Measurements from ENCODE around the gene FLRT2.

- TF ChIP-seq CTCF (IDR thresholded peaks at IDR 0.05) (no peak), EZH2 (IDR thresholded peaks at IDR 0.05; ENCODE audit: borderline replicate concordance, insufficient read depth, low read depth, low read length, poor library complexity, severe bottlenecking) (no peak)
These were observed 32.7 kb downstream of the FLRT2 start for GRCh38 chr14:85562630-85563029.

Data from B cell (primary cell).